ENCODE results near the gene RGS13.

Gene RGS13

GRCh38 chr1:192609110-192610079 is 26.6 kb upstream of the RGS13 start:
- Mint-ChIP-seq H3K9me3 (no peaks in the 10 kb centered on the region), H3K4me3 (peak overlapping the region; percentile 46 to 59), H3K27me3 (no peaks in the 10 kb centered on the region), H3K4me1 (peaks cover 15% of the 10 kb centered on the region), H3K27ac (peak overlapping the region; percentile 48 to 62)
- DNase-seq (peak; percentile 19 to 70), ATAC-seq (peak; percentile 99)

- Mint-ChIP-seq H3K27ac (no peak overlapping the region), H3K9me3 (no peaks in the 10 kb centered on the region), H3K4me1 (peaks cover 15% of the 10 kb centered on the region), H3K4me3 (no peak overlapping the region), H3K27me3 (no peaks in the 10 kb centered on the region)
- ATAC-seq (no peak), DNase-seq (no peak)
These were observed 25.6 kb upstream of the RGS13 start for GRCh38 chr1:192610112-192610889.

GRCh38 chr1:192615055-192615454 is 20.9 kb upstream of the RGS13 start:
- H3K4me3 Mint-ChIP-seq: no peak overlapping the region
- H3K4me1 Mint-ChIP-seq: no peaks in the 10 kb centered on the region
- H3K27me3 Mint-ChIP-seq: no peaks in the 10 kb centered on the region
- ATAC-seq: no peak
- no peak for DNase-seq
- no peak overlapping the region for H3K27ac Mint-ChIP-seq
- no peaks in the 10 kb centered on the region for H3K9me3 Mint-ChIP-seq

DNA sequence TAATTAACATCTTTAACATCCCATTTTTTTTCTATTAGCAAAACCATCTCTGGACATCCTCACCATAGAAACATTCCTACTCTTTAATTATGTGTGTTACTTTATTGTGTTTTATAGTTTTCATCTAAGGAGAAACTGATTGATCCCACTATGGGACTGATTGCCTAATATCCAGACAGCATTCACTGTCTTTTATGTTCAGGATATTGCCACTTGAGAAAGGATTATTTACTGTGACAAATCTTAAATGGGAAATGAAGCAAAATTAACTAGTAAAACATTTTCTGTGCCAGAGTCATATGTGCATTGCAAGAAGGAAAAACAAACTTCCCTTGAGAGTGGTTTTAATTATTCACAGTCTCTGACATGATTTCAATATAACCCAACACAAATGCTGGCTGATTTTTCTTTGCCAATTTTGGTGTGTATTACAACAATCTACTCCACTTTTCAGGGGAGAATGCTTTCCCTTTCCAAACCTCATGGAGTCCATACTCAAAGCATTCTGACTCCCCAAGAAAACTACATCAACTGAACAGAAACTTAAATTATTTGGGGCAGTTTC is 15.8 kb upstream of the RGS13 start:
- ATAC-seq (no peak), DNase-seq (no peak)
- no peaks in the 10 kb centered on the region for H3K9me3 Mint-ChIP-seq
- H3K4me1 Mint-ChIP-seq: no peaks in the 10 kb centered on the region
- H3K27me3 Mint-ChIP-seq: peaks cover 11% of the 10 kb centered on the region
- H3K4me3 Mint-ChIP-seq: no peak overlapping the region
- no peak overlapping the region for H3K27ac Mint-ChIP-seq

- H3K27me3 Mint-ChIP-seq: peaks cover 11% of the 10 kb centered on the region
- H3K9me3 Mint-ChIP-seq: no peaks in the 10 kb centered on the region
- DNase-seq (no peak), ATAC-seq (no peak)
- no peak overlapping the region for H3K27ac Mint-ChIP-seq
- H3K4me3 Mint-ChIP-seq: no peak overlapping the region
- no peaks in the 10 kb centered on the region for H3K4me1 Mint-ChIP-seq
These were observed 9.4 kb upstream of the RGS13 start for GRCh38 chr1:192626366-192627179.

DNA sequence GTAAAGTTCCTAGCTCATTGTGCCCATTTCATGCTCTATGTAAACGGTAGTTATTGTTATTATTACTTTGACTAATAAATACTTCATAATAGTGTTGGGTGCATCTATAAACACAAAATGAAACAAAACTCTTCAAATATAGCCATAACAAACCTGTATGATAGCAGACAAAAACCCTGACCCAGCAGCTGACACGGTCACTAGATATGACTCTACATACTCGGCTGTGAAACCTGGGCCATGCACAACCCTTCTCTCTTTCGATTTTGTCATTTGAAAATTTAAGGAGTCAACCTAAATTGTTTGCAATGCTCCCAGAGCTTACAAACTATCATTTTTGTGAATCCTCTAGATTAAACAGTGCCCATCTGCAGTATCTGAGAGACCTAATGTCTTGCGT is 8.0 kb upstream of the RGS13 start:
- peak overlapping the region in 1 of 2 donors; percentile 67 for H3K27ac Mint-ChIP-seq
- H3K4me3 Mint-ChIP-seq: no peak overlapping the region
- ATAC-seq (no peak), DNase-seq (no peak)
- H3K9me3 Mint-ChIP-seq: no peaks in the 10 kb centered on the region
- H3K27me3 Mint-ChIP-seq: peaks cover 11% of the 10 kb centered on the region
- H3K4me1 Mint-ChIP-seq: no peaks in the 10 kb centered on the region

GRCh38 chr1:192628396-192629057 is 7.4 kb upstream of the RGS13 start:
- ATAC-seq (no peak), DNase-seq (no peak)
- H3K4me1 Mint-ChIP-seq: no peaks in the 10 kb centered on the region
- H3K4me3 Mint-ChIP-seq: no peak overlapping the region
- peaks cover 15% of the 10 kb centered on the region for H3K27me3 Mint-ChIP-seq
- no peaks in the 10 kb centered on the region for H3K9me3 Mint-ChIP-seq
- no peak overlapping the region for H3K27ac Mint-ChIP-seq

DNA sequence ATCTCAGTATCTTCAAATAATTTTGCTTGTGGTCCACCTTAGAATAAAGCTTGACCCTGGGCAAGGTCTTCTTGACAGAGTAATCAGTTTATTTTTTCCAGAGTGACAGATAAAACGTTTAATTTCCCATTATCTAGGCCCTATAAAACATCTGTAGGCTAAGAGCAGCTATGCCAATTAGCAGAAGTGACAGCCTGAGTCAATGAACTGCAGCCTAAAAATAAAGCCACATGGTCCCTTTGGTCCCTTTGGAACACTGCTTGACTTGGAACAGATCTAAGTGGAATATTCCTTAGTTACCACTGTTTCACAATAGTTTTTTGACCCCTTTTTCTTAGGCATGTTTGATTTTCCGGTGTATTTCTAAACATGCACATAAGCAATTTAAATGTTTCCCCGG is 6.3 kb upstream of the RGS13 start:
- Mint-ChIP-seq H3K27ac (no peak overlapping the region), H3K4me3 (no peak overlapping the region), H3K9me3 (no peaks in the 10 kb centered on the region), H3K27me3 (peaks cover 12% of the 10 kb centered on the region), H3K4me1 (no peaks in the 10 kb centered on the region)
- no peak for DNase-seq
- no peak for ATAC-seq

- H3K4me1 Mint-ChIP-seq: no peaks in the 10 kb centered on the region
- ATAC-seq (no peak), DNase-seq (no peak)
- peak overlapping the region in 1 of 2 donors; percentile 21 for H3K27ac Mint-ChIP-seq
- H3K9me3 Mint-ChIP-seq: no peaks in the 10 kb centered on the region
- H3K4me3 Mint-ChIP-seq: no peak overlapping the region
- peaks cover 20% of the 10 kb centered on the region for H3K27me3 Mint-ChIP-seq
These were observed 5.2 kb upstream of the RGS13 start for GRCh38 chr1:192630521-192631287.

- no peaks in the 10 kb centered on the region for H3K9me3 Mint-ChIP-seq
- peaks cover 20% of the 10 kb centered on the region for H3K27me3 Mint-ChIP-seq
These were observed 4.2 kb upstream of the RGS13 start for GRCh38 chr1:192631749-192632148.

DNA sequence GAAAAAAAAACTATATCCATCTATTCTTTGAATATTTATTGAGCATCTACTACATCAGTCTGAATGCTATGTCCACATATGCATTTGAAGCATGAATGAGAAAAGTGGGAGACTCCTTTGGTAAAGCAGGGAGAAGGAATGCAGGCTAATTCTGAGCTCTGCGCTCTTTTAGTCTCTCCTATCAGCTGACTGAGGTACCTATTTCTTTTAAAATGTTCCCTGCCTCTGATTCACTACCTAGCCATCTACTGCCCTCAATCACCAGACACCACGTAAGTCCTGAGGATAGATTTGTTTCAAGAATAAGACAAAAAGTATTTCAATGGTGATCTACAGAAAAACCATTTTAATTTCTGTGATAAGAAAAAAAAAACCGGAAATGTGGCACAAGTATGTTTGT is 3.8 kb upstream of the RGS13 start:
- Mint-ChIP-seq H3K27ac (no peak overlapping the region), H3K4me1 (no peaks in the 10 kb centered on the region), H3K4me3 (no peak overlapping the region), H3K27me3 (peaks cover 20% of the 10 kb centered on the region), H3K9me3 (no peaks in the 10 kb centered on the region)
- ATAC-seq: no peak
- DNase-seq: no peak

More at GRCh38 chr1:192631749-192632148, 4.2 kb upstream of the RGS13 start:
- DNase-seq (no peak), ATAC-seq (no peak)
- Mint-ChIP-seq H3K4me1 (no peaks in the 10 kb centered on the region), H3K27ac (no peak overlapping the region), H3K4me3 (no peak overlapping the region)

- Mint-ChIP-seq H3K27me3 (peaks cover 20% of the 10 kb centered on the region), H3K27ac (no peak overlapping the region), H3K4me1 (no peaks in the 10 kb centered on the region), H3K9me3 (no peaks in the 10 kb centered on the region), H3K4me3 (no peak overlapping the region)
- no peak for DNase-seq
- no peak for ATAC-seq
These were observed 3.1 kb upstream of the RGS13 start for GRCh38 chr1:192632641-192633532.

DNA sequence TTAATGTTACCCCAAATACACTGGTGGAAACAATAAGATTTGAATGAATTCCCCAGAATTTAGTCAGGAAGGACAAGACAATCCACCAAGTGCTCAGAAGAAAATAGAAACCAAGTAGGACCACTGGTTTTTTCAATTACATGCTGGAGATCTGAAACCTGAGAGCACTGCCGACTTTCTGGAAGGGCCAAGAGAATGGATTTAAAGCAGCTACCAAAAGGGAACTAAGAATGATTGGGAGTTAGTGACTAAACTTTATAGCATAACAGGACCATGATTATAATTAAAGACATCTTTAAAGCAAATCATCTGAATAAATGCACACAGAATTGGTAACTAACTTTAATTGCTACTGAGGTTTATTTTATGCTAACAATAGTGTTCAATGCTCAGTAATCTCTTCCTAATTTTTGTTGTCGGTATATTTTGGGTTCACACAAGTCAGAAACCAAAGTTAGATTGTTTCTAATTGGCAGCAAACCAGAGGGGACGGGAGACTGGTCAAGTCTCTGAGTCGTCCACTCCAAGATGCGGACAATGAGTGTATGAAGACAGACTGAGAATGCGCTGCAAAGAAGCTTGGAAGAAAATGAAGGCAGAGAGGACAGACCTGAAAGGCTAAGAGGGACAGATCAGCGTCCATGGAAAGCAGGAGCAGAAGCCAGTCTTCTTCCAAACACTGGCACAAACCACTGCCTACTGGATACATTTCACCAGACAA is 2.3 kb upstream of the RGS13 start:
- no peaks in the 10 kb centered on the region for H3K9me3 Mint-ChIP-seq
- H3K27me3 Mint-ChIP-seq: peaks cover 20% of the 10 kb centered on the region
- no peak overlapping the region for H3K4me3 Mint-ChIP-seq
- H3K4me1 Mint-ChIP-seq: no peaks in the 10 kb centered on the region
- ATAC-seq (no peak), DNase-seq (no peak)
- no peak overlapping the region for H3K27ac Mint-ChIP-seq

Measured in stimulated activated naive CD8-positive, alpha-beta T cell treated with anti-CD3 and anti-CD28 coated beads, Interleukin-15, amount 100 ng/mL, for 72 hours (primary cell).